Suprapubic skin (tissue), 4 donors: ENCODE results near the gene KCNK6. TPM values are rescaled to one million over a fixed set of nuclear protein-coding genes. Genes with fewer than 3 reads are reported as not detected.

Source experiments
- DNase-seq, 2 donors: peaks; one replicate each; pipeline ENCODE4 v3.0.0-alpha.2; 2019; ENCODE audit warnings: low spot score in 2 of 2
- H3K27ac ChIP-seq: fragments of 200-600 bp; sonication (generic); one replicate; pipeline ENCODE4 v1.5.1; 2019
- H3K27me3 ChIP-seq: fragments of 200-600 bp; sonication (generic); one replicate; pipeline ENCODE4 v1.5.1; 2019
- H3K36me3 ChIP-seq: fragments of 200-600 bp; sonication (generic); one replicate; pipeline ENCODE4 v1.5.1; 2019
- H3K4me1 ChIP-seq: fragments of 200-600 bp; sonication (generic); one replicate; pipeline ENCODE4 v1.5.1; 2019
- H3K4me3 ChIP-seq: fragments of 200-600 bp; sonication (generic); one replicate; pipeline ENCODE4 v1.5.1; 2019; ENCODE audit warnings: mild to moderate bottlenecking
- H3K9me3 ChIP-seq: fragments of 200-600 bp; sonication (generic); one replicate; pipeline ENCODE4 v1.5.1; 2019
- CTCF ChIP-seq, 2 donors: fragments of 200-600 bp in 1 of 2; fragments of 450-650 bp in 1 of 2; sonication (generic) in 1 of 2; IDR thresholded peaks; one replicate each; pipeline ENCODE4 v1.5.1; 2016 to 2019; ENCODE audit warnings: antibody characterized with exemption in 2 of 2, mild to moderate bottlenecking in 1 of 2, moderate library complexity in 1 of 2
- EP300 ChIP-seq: sonication (generic); formaldehyde crosslinking; IDR thresholded peaks from one replicate; pipeline ENCODE4 v1.6.1; 2017; ENCODE audit warnings: antibody characterized with exemption
- POLR2A ChIP-seq, 2 donors: fragments of 450-650 bp; IDR thresholded peaks; one replicate each; pipeline ENCODE4 v1.6.1; 2017; ENCODE audit warnings: antibody characterized with exemption in 2 of 2, mild to moderate bottlenecking in 2 of 2, moderate library complexity in 2 of 2
- POLR2AphosphoS5 ChIP-seq, 3 donors: sonication (generic); formaldehyde crosslinking; IDR thresholded peaks; one replicate each; pipeline ENCODE4 v1.6.1; 2017; ENCODE audit warnings: antibody characterized with exemption in 3 of 3
- WGBS: methylation state at CpG from one replicate; pipeline ENCODE4 v1.1.5; 2018; 5-methylcytosine and 5-hydroxymethylcytosine counted together
- total RNA-seq, 4 donors: library from RNA; depleted of rRNA; stranded (reverse); fragments of >200 nt; gene quantifications; one replicate each; pipeline ENCODE4 v1.1.0, GENCODE V29; 2016

Gene KCNK6
- total RNA-seq: 10 to 100 TPM; 18.6 to 27.4 (median 22.8) TPM

- Histone ChIP-seq H3K36me3 (peaks cover 3% of the 10 kb centered on the region), H3K4me1 (peaks cover 74% of the 10 kb centered on the region), H3K9me3 (no peaks in the 10 kb centered on the region), H3K4me3 (peak within 1 kb of the TSS; percentile 59), H3K27ac (peak within 1 kb of the TSS; percentile 73), H3K27me3 (no peaks in the 10 kb centered on the region)
- DNase-seq: peak in 1 of 2 donors; percentile 76
- WGBS: 7% methylated on average over 25 of the region's 76 CpGs
- TF ChIP-seq EP300 (no peak), POLR2A (IDR thresholded peaks at IDR 0.05) (peak in 1 of 2 donors; percentile 18), POLR2AphosphoS5 (IDR thresholded peaks at IDR 0.05) (no peak), CTCF (IDR thresholded peaks at IDR 0.05) (no peak)
Observed at GRCh38 chr19:38319421-38320258, at the start of gene KCNK6. TSS of gene KCNK6 (plus strand) at chr19:38319845. CDS start at chr19:38319951, 106 bp downstream.

GRCh38 chr19:38270587-38271167 lies 49.0 kb upstream of the KCNK6 start:
- WGBS: 84% methylated on average over 5 of the region's 5 CpGs
- TF ChIP-seq POLR2A (IDR thresholded peaks at IDR 0.05) (no peak), POLR2AphosphoS5 (IDR thresholded peaks at IDR 0.05) (no peak), CTCF (IDR thresholded peaks at IDR 0.05) (no peak), EP300 (no peak)
- no peak overlapping the region for H3K4me3 ChIP-seq
- DNase-seq: no peak
- H3K36me3 ChIP-seq: no peaks in the 10 kb centered on the region
- H3K27ac ChIP-seq: no peak overlapping the region
- peaks cover 48% of the 10 kb centered on the region for H3K4me1 ChIP-seq
- no peaks in the 10 kb centered on the region for H3K27me3 ChIP-seq
- no peaks in the 10 kb centered on the region for H3K9me3 ChIP-seq

GRCh38 chr19:38273499-38273898 lies 46.1 kb upstream of the KCNK6 start:
- no peaks in the 10 kb centered on the region for H3K9me3 ChIP-seq
- H3K4me1 ChIP-seq: peaks cover 43% of the 10 kb centered on the region
- DNase-seq: no peak
- TF ChIP-seq CTCF (IDR thresholded peaks at IDR 0.05) (no peak), EP300 (no peak), POLR2AphosphoS5 (IDR thresholded peaks at IDR 0.05) (no peak), POLR2A (IDR thresholded peaks at IDR 0.05) (no peak)
- 84% methylated on average over 2 of the region's 2 CpGs for WGBS
- H3K4me3 ChIP-seq: no peak overlapping the region
- H3K27ac ChIP-seq: no peak overlapping the region
- H3K27me3 ChIP-seq: no peaks in the 10 kb centered on the region
- H3K36me3 ChIP-seq: no peaks in the 10 kb centered on the region

GRCh38 chr19:38274739-38275138 lies 44.9 kb upstream of the KCNK6 start:
- Histone ChIP-seq H3K4me1 (peaks cover 49% of the 10 kb centered on the region), H3K4me3 (no peak overlapping the region), H3K27ac (no peak overlapping the region), H3K9me3 (no peaks in the 10 kb centered on the region), H3K36me3 (no peaks in the 10 kb centered on the region), H3K27me3 (no peaks in the 10 kb centered on the region)
- WGBS: 29% methylated on average over 8 of the region's 9 CpGs
- no peak for TF ChIP-seq POLR2A (IDR thresholded peaks at IDR 0.05)
- TF ChIP-seq CTCF (IDR thresholded peaks at IDR 0.05): no peak
- TF ChIP-seq EP300: no peak
- no peak for TF ChIP-seq POLR2AphosphoS5 (IDR thresholded peaks at IDR 0.05)
- DNase-seq: no peak

GRCh38 chr19:38276942-38277517 lies 42.6 kb upstream of the KCNK6 start:
- no peak overlapping the region for H3K4me3 ChIP-seq
- peak overlapping the region; percentile 83 for H3K27ac ChIP-seq
- DNase-seq: no peak
- H3K4me1 ChIP-seq: peaks cover 64% of the 10 kb centered on the region
- H3K27me3 ChIP-seq: no peaks in the 10 kb centered on the region
- TF ChIP-seq POLR2A (IDR thresholded peaks at IDR 0.05) (no peak), EP300 (no peak), CTCF (IDR thresholded peaks at IDR 0.05) (no peak), POLR2AphosphoS5 (IDR thresholded peaks at IDR 0.05) (no peak)
- H3K36me3 ChIP-seq: no peaks in the 10 kb centered on the region
- 84% methylated on average over 7 of the region's 7 CpGs for WGBS
- no peaks in the 10 kb centered on the region for H3K9me3 ChIP-seq
